MCF 10A (cell line): ENCODE data around the gene ZAP70. TPM values are rescaled to one million over a fixed set of nuclear protein-coding genes. Genes with fewer than 3 reads are reported as not detected.
A peak's percentile ranks its signal among the peaks of the same experiment; 100 is the strongest.

Source experiments
- BruUV-seq: library from RNA; stranded (reverse); fragments of 400-500 nt; replicated peaks from 2 replicates; lab custom pipeline; 2021; lab: Mats Ljungman, UMichigan
- CTCF ChIA-PET: fragments of 300-600 bp; sonication (Branson Sonifier 250); formaldehyde crosslinking; extraction: SDS; loops from one replicate; lab custom pipeline; 2021; ENCODE audit warnings: antibody characterized with exemption, inconsistent platforms; lab: Yijun Ruan, JAX
- POLR2A ChIA-PET: fragments of 300-600, 350-650 bp; sonication (Branson Sonifier 250); formaldehyde crosslinking; extraction: SDS; loops from one replicate; lab custom pipeline; 2020; ENCODE audit warnings: antibody characterized with exemption, inconsistent platforms; lab: Yijun Ruan, JAX
- DNase-seq: peaks from one replicate; pipeline ENCODE4 v3.0.0-alpha.2; 2018; ENCODE audit not compliant: unreplicated experiment
- H3K27ac Mint-ChIP-seq: one replicate; pipeline ENCODE4 v1.8.0; 2022; ENCODE audit warnings: mild to moderate bottlenecking, low read depth, mixed read lengths; ENCODE audit not compliant: unreplicated experiment
- H3K27me3 Mint-ChIP-seq: one replicate; pipeline ENCODE4 v1.8.0; 2022; ENCODE audit warnings: mixed read lengths; ENCODE audit not compliant: insufficient read depth, unreplicated experiment
- H3K36me3 Mint-ChIP-seq: one replicate; pipeline ENCODE4 v1.8.0; 2022; ENCODE audit warnings: mild to moderate bottlenecking, moderate library complexity, mixed read lengths; ENCODE audit not compliant: insufficient read depth, unreplicated experiment
- H3K4me1 Mint-ChIP-seq: one replicate; pipeline ENCODE4 v1.8.0; 2022; ENCODE audit warnings: mixed read lengths; ENCODE audit not compliant: insufficient read depth, unreplicated experiment
- H3K4me3 Mint-ChIP-seq: one replicate; pipeline ENCODE4 v1.8.0; 2022; ENCODE audit warnings: mild to moderate bottlenecking, moderate library complexity, mixed read lengths; ENCODE audit not compliant: unreplicated experiment
- H3K9me3 Mint-ChIP-seq: one replicate; pipeline ENCODE4 v1.8.0; 2022; ENCODE audit warnings: mixed read lengths; ENCODE audit not compliant: unreplicated experiment
- CTCF ChIP-seq: fragments of 200-600 bp; IDR thresholded peaks from one replicate; pipeline ENCODE4 v1.8.0; 2022; ENCODE audit warnings: antibody characterized with exemption, mild to moderate bottlenecking; ENCODE audit not compliant: unreplicated experiment
- intact Hi-C: fragments of 100-400 bp; cut with micrococcal nuclease; formaldehyde crosslinking; loops from 2 replicates; pipeline ENCODE4 v1.14.1; 2022
- total RNA-seq: library from RNA; stranded (reverse); gene quantifications from 2 replicates; pipeline ENCODE4 v1.2.3, GENCODE V29; 2022

ZAP70 gene
- total RNA-seq, 1 experiment from 2014 or later = not detected

GRCh38 chr2:97691166-97691565 lies 22.2 kb upstream of the ZAP70 start:
- ChIA-PET CTCF (interaction anchor here (0.6 to 1.2 kb wide), 3 partner anchors 9 to 1038 kb away, joined by 3 to 6 read pairs (median 4); partner anchors contain the start of gene ACTR1B), POLR2A (no interaction called here)
- H3K27me3 Mint-ChIP-seq = no peaks in the 10 kb centered on the region
- BruUV-seq = no TSS peak
- peaks cover 7% of the 10 kb centered on the region for H3K4me1 Mint-ChIP-seq
- H3K27ac Mint-ChIP-seq = no peak overlapping the region
- DNase-seq = no peak
- H3K36me3 Mint-ChIP-seq = peaks cover 4% of the 10 kb centered on the region
- H3K9me3 Mint-ChIP-seq = no peaks in the 10 kb centered on the region
- intact Hi-C loops = no loop called here
- TF ChIP-seq CTCF = no peak
- no peak overlapping the region for H3K4me3 Mint-ChIP-seq

GRCh38 chr2:97693476-97693875 lies 19.9 kb upstream of the ZAP70 start:
- H3K4me1 Mint-ChIP-seq = peaks cover 10% of the 10 kb centered on the region
- no peak for TF ChIP-seq CTCF
- BruUV-seq = no TSS peak
- H3K27me3 Mint-ChIP-seq = no peaks in the 10 kb centered on the region
- H3K27ac Mint-ChIP-seq = no peak overlapping the region
- H3K9me3 Mint-ChIP-seq = no peaks in the 10 kb centered on the region
- ChIA-PET POLR2A (no interaction called here), CTCF (no interaction called here)
- H3K36me3 Mint-ChIP-seq = no peaks in the 10 kb centered on the region
- intact Hi-C loops = loop anchor here (1.0 kb wide), 1 partner anchor 29 kb away; the partner anchor contains the start of gene ACTR1B
- peak; percentile 25 for DNase-seq
- no peak overlapping the region for H3K4me3 Mint-ChIP-seq

- no peak for TF ChIP-seq CTCF
- DNase-seq = no peak
- Mint-ChIP-seq H3K27me3 (no peaks in the 10 kb centered on the region), H3K9me3 (no peaks in the 10 kb centered on the region), H3K4me3 (no peak overlapping the region), H3K27ac (no peak overlapping the region), H3K36me3 (no peaks in the 10 kb centered on the region), H3K4me1 (peaks cover 14% of the 10 kb centered on the region)
- intact Hi-C loops = no loop called here
- POLR2A ChIA-PET = interaction anchor here (1.2 to 3.6 kb wide), 3 partner anchors 31 to 105 kb away, joined by 5 to 41 read pairs (median 20); partner anchors contain the start of genes ACTR1B, ANKRD36B and COX5B
- CTCF ChIA-PET = interaction anchor here (0.7 to 6.3 kb wide), 11 partner anchors 10 to 689 kb away, joined by 3 to 102 read pairs (median 8); partner anchors contain the start of gene ACTR1B
- BruUV-seq = no TSS peak
Observed at GRCh38 chr2:97695744-97696143, 17.6 kb upstream of the ZAP70 start.

- ChIA-PET CTCF (interaction anchor here (0.6 to 6.3 kb wide), 33 partner anchors 8 to 1633 kb away, joined by 3 to 102 read pairs (median 5); partner anchors contain the start of genes ACTR1B and COX5B), POLR2A (interaction anchor here (0.6 to 3.6 kb wide), 7 partner anchors 12 to 687 kb away, joined by 3 to 41 read pairs (median 7); partner anchors contain the start of genes ACTR1B, ANKRD36B and COX5B)
- Mint-ChIP-seq H3K4me3 (no peak overlapping the region), H3K9me3 (no peaks in the 10 kb centered on the region), H3K27me3 (no peaks in the 10 kb centered on the region), H3K36me3 (no peaks in the 10 kb centered on the region), H3K27ac (no peak overlapping the region), H3K4me1 (peaks cover 14% of the 10 kb centered on the region)
- intact Hi-C loops = loop anchor here (1.0 kb wide), 2 partner anchors 33 to 107 kb away; partner anchors contain the start of gene ACTR1B
- peak; percentile 84 for DNase-seq
- BruUV-seq = no TSS peak
- TF ChIP-seq CTCF = peak; percentile 92
Observed at GRCh38 chr2:97697252-97698235, 15.8 kb upstream of the ZAP70 start.
